HG03432 (cell line): ENCODE measurements around the gene BDNF.
"Not testable (repeated sequence)": the region's sequence is repeated elsewhere in the genome, so short reads cannot be mapped to it uniquely, and the experiment has no call there.

Experiments used
- ATAC-seq: cut with Tn5 transposase; IDR thresholded peaks from one replicate; pipeline ENCODE4 v1.9.1; 2021; ENCODE audit warnings: mild to moderate bottlenecking, moderate library complexity; ENCODE audit not compliant: unreplicated experiment

The BDNF gene

GRCh38 chr11:27673979-27674663, 26.1 kb downstream of the BDNF start:
- no peak for ATAC-seq

GRCh38 chr11:27672836-27673464, 27.3 kb downstream of the BDNF start:
- no peak for ATAC-seq

- ATAC-seq = not testable (repeated sequence)
Measured at GRCh38 chr11:27665508-27666101, 34.6 kb downstream of the BDNF start.

GRCh38 chr11:27663326-27663725, 36.9 kb downstream of the BDNF start:
- ATAC-seq = no peak

- ATAC-seq = no peak
Measured at GRCh38 chr11:27660171-27660570, 40.1 kb downstream of the BDNF start.

- ATAC-seq = no peak
Measured at GRCh38 chr11:27658535-27659236, 41.6 kb downstream of the BDNF start.

- no peak for ATAC-seq
Measured at GRCh38 chr11:27656806-27657483, 43.3 kb downstream of the BDNF start.

- ATAC-seq = no peak
Measured at GRCh38 chr11:27656320-27656719, 43.9 kb downstream of the BDNF start.

- ATAC-seq = no peak
Measured at GRCh38 chr11:27653990-27654758, 46.1 kb downstream of the BDNF start.

- ATAC-seq = no peak
Measured at GRCh38 chr11:27651711-27652110, 48.5 kb downstream of the BDNF start.

- no peak for ATAC-seq
Measured at GRCh38 chr11:27650988-27651387, 49.3 kb downstream of the BDNF start.

GRCh38 chr11:27649800-27650199, 50.5 kb downstream of the BDNF start:
- no peak for ATAC-seq

GRCh38 chr11:27648840-27649239, 51.4 kb downstream of the BDNF start:
- ATAC-seq = no peak

- no peak for ATAC-seq
Measured at GRCh38 chr11:27646051-27646818, 54.0 kb downstream of the BDNF start.

- no peak for ATAC-seq
Measured at GRCh38 chr11:27642954-27643353, 57.3 kb downstream of the BDNF start.

- no peak for ATAC-seq
Measured at GRCh38 chr11:27640954-27641353, 59.3 kb downstream of the BDNF start.

GRCh38 chr11:27635567-27636037, 64.7 kb downstream of the BDNF start:
- ATAC-seq = peak; percentile 84

GRCh38 chr11:27634776-27635175, 65.5 kb downstream of the BDNF start:
- ATAC-seq = not testable (repeated sequence)

- ATAC-seq = not testable (repeated sequence)
Measured at GRCh38 chr11:27634282-27634681, 66.0 kb downstream of the BDNF start.
